ENCODE data around the gene CAMTA1.

The CAMTA1 gene

GRCh38 chr1:6962996-6963911, 178.0 kb downstream of the CAMTA1 start:
- no peak for DNase-seq

GRCh38 chr1:6963912-6964307, 178.7 kb downstream of the CAMTA1 start:
- DNase-seq = no peak

- no peak for DNase-seq
These were observed 180.1 kb downstream of the CAMTA1 start for GRCh38 chr1:6965083-6965934.

- no peak for DNase-seq
These were observed 180.6 kb downstream of the CAMTA1 start for GRCh38 chr1:6965935-6966241.

GRCh38 chr1:6966326-6966725, 181.1 kb downstream of the CAMTA1 start:
- DNase-seq = no peak

GRCh38 chr1:6967431-6968111, 182.3 kb downstream of the CAMTA1 start:
- DNase-seq = peak; percentile 7 to 20

- DNase-seq = no peak
These were observed 183.9 kb downstream of the CAMTA1 start for GRCh38 chr1:6969106-6969505.

- no peak for DNase-seq
These were observed 184.5 kb downstream of the CAMTA1 start for GRCh38 chr1:6969762-6970161.

GRCh38 chr1:6970221-6970620, 185.0 kb downstream of the CAMTA1 start:
- DNase-seq = no peak

- DNase-seq = no peak
These were observed 185.8 kb downstream of the CAMTA1 start for GRCh38 chr1:6971048-6971447.

- no peak for DNase-seq
These were observed 186.4 kb downstream of the CAMTA1 start for GRCh38 chr1:6971699-6972098.

- DNase-seq = peak in 1 of 2 experiments; percentile 1
These were observed 187.1 kb downstream of the CAMTA1 start for GRCh38 chr1:6972399-6972798.

- DNase-seq = no peak
These were observed 190.2 kb downstream of the CAMTA1 start for GRCh38 chr1:6975331-6976043.

GRCh38 chr1:6976044-6976375, 190.8 kb downstream of the CAMTA1 start:
- DNase-seq = no peak

GRCh38 chr1:6979003-6979613, 193.9 kb downstream of the CAMTA1 start:
- DNase-seq = no peak

GRCh38 chr1:6981595-6981994, 196.3 kb downstream of the CAMTA1 start:
- no peak for DNase-seq

- DNase-seq = no peak
These were observed 197.2 kb downstream of the CAMTA1 start for GRCh38 chr1:6982443-6982842.

- DNase-seq = no peak
These were observed 197.6 kb downstream of the CAMTA1 start for GRCh38 chr1:6982860-6983259.

- no peak for DNase-seq
These were observed 199.3 kb downstream of the CAMTA1 start for GRCh38 chr1:6984536-6984935.

- no peak for DNase-seq
These were observed 199.7 kb downstream of the CAMTA1 start for GRCh38 chr1:6984986-6985385.

GRCh38 chr1:6985549-6986276, 200.5 kb downstream of the CAMTA1 start:
- DNase-seq = no peak

GRCh38 chr1:6986281-6986680, 201.0 kb downstream of the CAMTA1 start:
- DNase-seq = no peak

Data from Kasumi-1 (cell line).